Endothelial cell of umbilical vein (primary cell): ENCODE measurements around the gene P2RX3. TPM values are rescaled to one million over a fixed set of nuclear protein-coding genes. Genes with fewer than 3 reads are reported as not detected.
A peak's percentile ranks its signal among the peaks of the same experiment; 100 is the strongest.

ENCODE experiments used
- BruUV-seq: library from RNA; stranded (reverse); fragments of 400-500 nt; replicated peaks from 2 replicates; lab custom pipeline; 2021; lab: Mats Ljungman, UMichigan
- CTCF ChIA-PET: fragments of 300-600, 350-600 bp; sonication (Branson Sonifier 250); formaldehyde crosslinking; loops from one replicate; lab custom pipeline; 2021; ENCODE audit warnings: antibody characterized with exemption, inconsistent platforms; lab: Charles Lee
- POLR2A ChIA-PET: fragments of 300-600, 350-600 bp; sonication (Branson Sonifier 250); formaldehyde crosslinking; loops from one replicate; lab custom pipeline; 2021; ENCODE audit warnings: antibody characterized with exemption, inconsistent platforms; lab: Charles Lee
- DNase-seq: peaks from one replicate; pipeline ENCODE4 v3.0.0-alpha.2; 2011; ENCODE audit warnings: low read depth, low spot score
- FAIRE-seq: peaks from 2 replicates; lab custom pipeline; 2011; peaks lifted over from hg19 to GRCh38; lab: Jason Lieb, UNC
- H2AFZ ChIP-seq: 2 replicates; pipeline ENCODE4 v1.6.0; 2012; ENCODE audit warnings: low read depth, low read length, control low read depth, inconsistent platforms
- H3K27ac ChIP-seq: 2 replicates; pipeline ENCODE4 v1.5.1; 2011; ENCODE audit warnings: low read depth, mild to moderate bottlenecking, control low read depth, low read length, moderate library complexity; ENCODE audit not compliant: insufficient read depth
- H3K27me3 ChIP-seq, 2 experiments: 2 replicates each; pipeline versions ENCODE4 v1.6.0 to v1.6.1; 2011; ENCODE audit warnings: low read length in 2 of 2, mixed read lengths in 1 of 2; ENCODE audit not compliant: control insufficient read depth in 2 of 2, insufficient read depth in 2 of 2
- H3K36me3 ChIP-seq, 2 experiments: 2 replicates in 1 of 2; 3 replicates in 1 of 2; pipeline ENCODE4 v1.5.1; 2011; ENCODE audit warnings: low read length in 2 of 2, mild to moderate bottlenecking in 1 of 2, moderate library complexity in 1 of 2; ENCODE audit not compliant: control insufficient read depth in 2 of 2, insufficient read depth in 2 of 2; ENCODE audit errors: extremely low read depth in 1 of 2
- H3K4me1 ChIP-seq: 3 replicates; pipeline ENCODE4 v1.5.1; 2011; ENCODE audit warnings: mild to moderate bottlenecking, low read length; ENCODE audit not compliant: control insufficient read depth, insufficient read depth; ENCODE audit errors: extremely low read depth
- H3K4me2 ChIP-seq: 2 replicates; pipeline ENCODE4 v1.6.1; 2011; ENCODE audit warnings: low read length, control low read depth, mixed read lengths; ENCODE audit not compliant: insufficient read depth
- H3K4me3 ChIP-seq, 3 experiments: fragments of 200-600 bp in 1 of 3; sonication (generic), shearing (Covaris generic) in 1 of 3; replicated peaks in 1 of 3; 2 replicates each; pipeline ENCODE4 v1.5.1; 2011 to 2016; ENCODE audit warnings: control low read depth in 3 of 3, low read length in 3 of 3, mild to moderate bottlenecking in 2 of 3, inconsistent platforms in 1 of 3, low read depth in 1 of 3, moderate library complexity in 1 of 3; ENCODE audit not compliant: insufficient read depth in 1 of 3
- H3K79me2 ChIP-seq: 2 replicates; pipeline ENCODE4 v1.6.0; 2012; ENCODE audit warnings: low read length, inconsistent platforms; ENCODE audit not compliant: control insufficient read depth, insufficient read depth
- H3K9ac ChIP-seq: replicated peaks from 2 replicates; pipeline ENCODE3; 2011; ENCODE audit warnings: low read length, control low read depth; ENCODE audit not compliant: insufficient read depth; ENCODE audit errors: extremely low read depth
- H3K9me1 ChIP-seq: replicated peaks from 3 replicates; pipeline ENCODE4 v1.6.0; 2011; ENCODE audit warnings: mild to moderate bottlenecking, low read length; ENCODE audit not compliant: control insufficient read depth, insufficient read depth; ENCODE audit errors: extremely low read depth
- H3K9me3 ChIP-seq: replicated peaks from 2 replicates; pipeline ENCODE4 v1.5.1; 2012; ENCODE audit warnings: low read length, inconsistent platforms; ENCODE audit not compliant: control insufficient read depth, insufficient read depth
- H4K20me1 ChIP-seq: replicated peaks from 2 replicates; pipeline ENCODE3; 2011; ENCODE audit warnings: mild to moderate bottlenecking, low read length; ENCODE audit not compliant: control insufficient read depth, insufficient read depth; ENCODE audit errors: extremely low read depth
- CTCF ChIP-seq, 2 donors: IDR thresholded peaks; 1 replicate in 1 of 2; 2 replicates in 1 of 2; pipeline ENCODE4 v1.5.1; 2011; ENCODE audit warnings: low read length in 2 of 2, mild to moderate bottlenecking in 2 of 2, moderate library complexity in 2 of 2, control low read depth in 1 of 2, inconsistent platforms in 1 of 2, low read depth in 1 of 2; ENCODE audit not compliant: insufficient read depth in 1 of 2; ENCODE audit errors: extremely low read depth in 1 of 2
- FOS ChIP-seq: IDR thresholded peaks from 2 replicates; pipeline ENCODE4 v1.6.1; 2011; ENCODE audit warnings: mild to moderate bottlenecking, low read length, moderate library complexity, borderline replicate concordance; ENCODE audit not compliant: insufficient read depth
- GATA2 ChIP-seq: IDR thresholded peaks from 2 replicates; pipeline ENCODE4 v1.7.0; 2011; ENCODE audit warnings: low read depth, mild to moderate bottlenecking, moderate library complexity, mixed read lengths, low read length; ENCODE audit not compliant: insufficient read length, insufficient read depth
- JUN ChIP-seq: IDR thresholded peaks from 2 replicates; pipeline ENCODE4 v1.6.1; 2011; ENCODE audit warnings: borderline replicate concordance, low read depth; ENCODE audit not compliant: insufficient read length, insufficient read depth
- POLR2A ChIP-seq: IDR thresholded peaks from 2 replicates; pipeline ENCODE4 v1.6.1; 2012; ENCODE audit warnings: low read depth, mild to moderate bottlenecking, control low read depth, low read length
- POLR2AphosphoS5 ChIP-seq: IDR thresholded peaks from 2 replicates; pipeline ENCODE4 v1.6.1; 2012; ENCODE audit warnings: low read depth, mild to moderate bottlenecking, control low read depth, low read length, moderate library complexity; ENCODE audit not compliant: insufficient read depth
- dilution Hi-C: fragments of 300-500 bp; cut with MboI; formaldehyde crosslinking; loops from one replicate; pipeline ENCODE4 v1.15.0; 2019; ENCODE audit warnings: low sequenced_read_pairs; ENCODE audit not compliant: extremely low pct_ligation_motif_present
- intact Hi-C: fragments of 100-400 bp; cut with micrococcal nuclease; formaldehyde crosslinking; loops from one replicate; pipeline ENCODE4 v1.10.0; 2022
- polyA plus RNA-seq, 4 experiments: library from polyadenylated mRNA; depleted of rRNA in 3 of 4; stranded (reverse) in 3 of 4; unstranded in 1 of 4; fragments of >200 nt; gene quantifications; 2 replicates each; pipeline versions ENCODE4 v1.2.1 to v1.2.3, GENCODE V29; 2011 to 2012; ENCODE audit warnings: missing spikeins in 1 of 4
- total RNA-seq: library from RNA; stranded (reverse); gene quantifications from 2 replicates; pipeline ENCODE4 v1.2.3, GENCODE V29; 2021

The P2RX3 gene
- total and polyA plus RNA-seq, 2 donors (not counting 3 experiments of a cell fraction or from before 2014, with no cell fraction given): not detected

GRCh38 chr11:57348636-57349313, 10.6 kb downstream of the P2RX3 start:
- H3K27ac ChIP-seq: no peak overlapping the region
- no TSS peak for BruUV-seq
- TF ChIP-seq POLR2A (no peak), JUN (no peak)
- CTCF ChIA-PET: interaction anchor here (1.3 to 2.3 kb wide), 2 partner anchors 111 to 178 kb away, joined by 4 to 5 read pairs; partner anchors contain the start of gene RTN4RL2
- no peaks in the 10 kb centered on the region for H3K9me3 ChIP-seq
- no peak for DNase-seq
- no peaks in the 10 kb centered on the region for H3K27me3 ChIP-seq
- H3K4me3 ChIP-seq: no peak overlapping the region
- H3K79me2 ChIP-seq: no peaks in the 10 kb centered on the region
- dilution Hi-C loops (no loop called here), intact Hi-C loops (loop anchor here (1.0 to 5.0 kb wide), 3 partner anchors 59 to 1174 kb away; no protein-coding TSS in a partner anchor)
- H3K9me1 ChIP-seq: no peaks in the 10 kb centered on the region
- no peak overlapping the region for H2AFZ ChIP-seq
- no peaks in the 10 kb centered on the region for H4K20me1 ChIP-seq
- no peak overlapping the region for H3K4me2 ChIP-seq
- H3K9ac ChIP-seq: no peak overlapping the region
- no peaks in the 10 kb centered on the region for H3K4me1 ChIP-seq
- POLR2A ChIA-PET: no interaction called here
- no peak for FAIRE-seq
- H3K36me3 ChIP-seq: no peaks in the 10 kb centered on the region

- no peaks in the 10 kb centered on the region for H4K20me1 ChIP-seq
- intact Hi-C loops (loop anchor here (1.0 to 5.0 kb wide), 3 partner anchors 58 to 1173 kb away; no protein-coding TSS in a partner anchor), dilution Hi-C loops (no loop called here)
- H3K79me2 ChIP-seq: no peaks in the 10 kb centered on the region
- H3K4me1 ChIP-seq: no peaks in the 10 kb centered on the region
- H3K27ac ChIP-seq: no peak overlapping the region
- H3K36me3 ChIP-seq: no peaks in the 10 kb centered on the region
- no peak overlapping the region for H3K4me2 ChIP-seq
- ChIA-PET CTCF (interaction anchor here (0.6 to 2.3 kb wide), 23 partner anchors 9 to 710 kb away, joined by 3 to 13 read pairs (median 3); partner anchors contain the start of genes P2RX3 and RTN4RL2), POLR2A (no interaction called here)
- H3K9me1 ChIP-seq: no peaks in the 10 kb centered on the region
- BruUV-seq: no TSS peak
- DNase-seq: peak; percentile 41
- H3K27me3 ChIP-seq: no peaks in the 10 kb centered on the region
- no peak overlapping the region for H3K9ac ChIP-seq
- FAIRE-seq: peak; percentile 15
- no peak for TF ChIP-seq JUN
- TF ChIP-seq CTCF (IDR thresholded peaks at IDR 0.05; ENCODE audit: extremely low read depth in 1 of 2, insufficient read depth in 1 of 2, low read depth in 1 of 2, low read length in 2 of 2): peak; percentile 88 to 97
- TF ChIP-seq GATA2: no peak
- no peak for TF ChIP-seq FOS
- TF ChIP-seq POLR2AphosphoS5: no peak
- H3K4me3 ChIP-seq: no peak overlapping the region
- H3K9me3 ChIP-seq: no peaks in the 10 kb centered on the region
- peak overlapping the region; percentile 89 for H2AFZ ChIP-seq
Measured at GRCh38 chr11:57349491-57350274, 11.5 kb downstream of the P2RX3 start.
